EL (cell line): ENCODE measurements around the gene SORCS3.

Source experiments
- DNase-seq: peaks from one replicate; pipeline ENCODE4 v3.0.0-alpha.2; 2016

SORCS3 gene

GRCh38 chr10:105206616-105207015 lies 565.5 kb downstream of the SORCS3 start:
- DNase-seq: no peak

- DNase-seq: no peak
Observed at GRCh38 chr10:105207476-105207995, 566.4 kb downstream of the SORCS3 start.

GRCh38 chr10:105210546-105210945 lies 569.5 kb downstream of the SORCS3 start:
- no peak for DNase-seq

GRCh38 chr10:105237685-105238084 lies 596.6 kb downstream of the SORCS3 start:
- no peak for DNase-seq

- DNase-seq: no peak
Observed at GRCh38 chr10:105239311-105240219, 598.5 kb downstream of the SORCS3 start.

GRCh38 chr10:105241254-105241653 lies 600.2 kb downstream of the SORCS3 start:
- no peak for DNase-seq

- DNase-seq: no peak
Observed at GRCh38 chr10:105243381-105243780, 602.3 kb downstream of the SORCS3 start.

- DNase-seq: no peak
Observed at GRCh38 chr10:105243825-105244224, 602.7 kb downstream of the SORCS3 start.

- no peak for DNase-seq
Observed at GRCh38 chr10:105247831-105248499, 606.9 kb downstream of the SORCS3 start.

- DNase-seq: no peak
Observed at GRCh38 chr10:105252911-105253310, 611.8 kb downstream of the SORCS3 start.

- DNase-seq: no peak
Observed at GRCh38 chr10:105253515-105254212, 612.6 kb downstream of the SORCS3 start.

GRCh38 chr10:105258036-105258673 lies 617.1 kb downstream of the SORCS3 start:
- no peak for DNase-seq

- no peak for DNase-seq
Observed at GRCh38 chr10:105258674-105259065, 617.6 kb downstream of the SORCS3 start.

- DNase-seq: no peak
Observed at GRCh38 chr10:105259201-105259600, 618.1 kb downstream of the SORCS3 start.

GRCh38 chr10:105262666-105263065 lies 621.6 kb downstream of the SORCS3 start:
- DNase-seq: no peak

GRCh38 chr10:105266966-105267539 lies 626.0 kb downstream of the SORCS3 start:
- DNase-seq: no peak

- no peak for DNase-seq
Observed at GRCh38 chr10:105268961-105269360, 627.9 kb downstream of the SORCS3 start.

- DNase-seq: no peak
Observed at GRCh38 chr10:105269689-105270088, 628.6 kb downstream of the SORCS3 start.

- DNase-seq: no peak
Observed at GRCh38 chr10:105274556-105275070, 633.5 kb downstream of the SORCS3 start.

- DNase-seq: no peak
Observed at GRCh38 chr10:105278439-105278838, 637.3 kb downstream of the SORCS3 start.

- no peak for DNase-seq
Observed at GRCh38 chr10:105279101-105279500, 638.0 kb downstream of the SORCS3 start.

GRCh38 chr10:105280895-105281294 lies 639.8 kb downstream of the SORCS3 start:
- DNase-seq: no peak
